NCI-H510A (cell line): ENCODE measurements around the gene VEPH1.

ENCODE experiments used
- DNase-seq: peaks from one replicate; lab custom pipeline; 2025; lab: John Stamatoyannopoulos, UW

The VEPH1 gene

GRCh38 chr3:157427901-157428300 is 75.3 kb downstream of the VEPH1 start:
- DNase-seq: no peak

GRCh38 chr3:157423337-157423736 is 79.9 kb downstream of the VEPH1 start:
- no peak for DNase-seq

GRCh38 chr3:157420606-157421130 is 82.5 kb downstream of the VEPH1 start:
- no peak for DNase-seq

- no peak for DNase-seq
Measured at GRCh38 chr3:157418104-157418503, 85.1 kb downstream of the VEPH1 start.

GRCh38 chr3:157417247-157417646 is 86.0 kb downstream of the VEPH1 start:
- DNase-seq: no peak

- no peak for DNase-seq
Measured at GRCh38 chr3:157416347-157417087, 86.7 kb downstream of the VEPH1 start.

- no peak for DNase-seq
Measured at GRCh38 chr3:157414861-157415260, 88.4 kb downstream of the VEPH1 start.

GRCh38 chr3:157412323-157412855 is 90.8 kb downstream of the VEPH1 start:
- no peak for DNase-seq

- DNase-seq: no peak
Measured at GRCh38 chr3:157410945-157411344, 92.3 kb downstream of the VEPH1 start.

GRCh38 chr3:157409516-157409915 is 93.7 kb downstream of the VEPH1 start:
- no peak for DNase-seq

GRCh38 chr3:157408499-157409149 is 94.6 kb downstream of the VEPH1 start:
- no peak for DNase-seq

- DNase-seq: no peak
Measured at GRCh38 chr3:157407769-157408168, 95.4 kb downstream of the VEPH1 start.

GRCh38 chr3:157406394-157406793 is 96.8 kb downstream of the VEPH1 start:
- no peak for DNase-seq

- DNase-seq: no peak
Measured at GRCh38 chr3:157405457-157405856, 97.8 kb downstream of the VEPH1 start.

GRCh38 chr3:157404381-157404780 is 98.8 kb downstream of the VEPH1 start:
- no peak for DNase-seq

GRCh38 chr3:157398598-157398997 is 104.6 kb downstream of the VEPH1 start:
- DNase-seq: no peak

GRCh38 chr3:157394411-157394810 is 108.8 kb downstream of the VEPH1 start:
- no peak for DNase-seq

- no peak for DNase-seq
Measured at GRCh38 chr3:157393113-157393512, 110.1 kb downstream of the VEPH1 start.

- DNase-seq: no peak
Measured at GRCh38 chr3:157392104-157392503, 111.1 kb downstream of the VEPH1 start.

GRCh38 chr3:157390713-157391515 is 112.3 kb downstream of the VEPH1 start:
- no peak for DNase-seq

- DNase-seq: no peak
Measured at GRCh38 chr3:157388976-157389375, 114.2 kb downstream of the VEPH1 start.

GRCh38 chr3:157387708-157388435 is 115.3 kb downstream of the VEPH1 start:
- no peak for DNase-seq
